Mucosa of gallbladder (tissue), 1 donor: ENCODE measurements around the gene BICD2. TPM values are rescaled to one million over a fixed set of nuclear protein-coding genes. Genes with fewer than 3 reads are reported as not detected.
A peak's percentile ranks its signal among the peaks of the same experiment; 100 is the strongest.
"Not testable (repeated sequence)": the region's sequence is repeated elsewhere in the genome, so short reads cannot be mapped to it uniquely, and the experiment has no call there.

Source experiments
- DNase-seq: peaks from one replicate; pipeline ENCODE4 v3.0.0-alpha.2; 2020; ENCODE audit warnings: low spot score
- total RNA-seq: library from RNA; stranded (reverse); gene quantifications from one replicate; pipeline ENCODE4 v1.2.1, GENCODE V29; 2021
- donor health status: DM: no; HTN: no; CAD: no.

Gene BICD2
- 26.9 TPM for total RNA-seq

GRCh38 chr9:92764381-92764987 lies at the start of gene BICD2:
BICD2 (minus strand) TSS chr9:92764833; CDS start chr9:92764744, 89 bp downstream.
- DNase-seq = no peak

- DNase-seq = not testable (repeated sequence)
Measured at GRCh38 chr9:92809629-92810326, 45.1 kb upstream of the BICD2 start.

GRCh38 chr9:92808726-92809451 lies 44.3 kb upstream of the BICD2 start:
- DNase-seq = peak; percentile 30

GRCh38 chr9:92807757-92808725 lies 43.4 kb upstream of the BICD2 start:
- DNase-seq = no peak

- no peak for DNase-seq
Measured at GRCh38 chr9:92807031-92807756, 42.6 kb upstream of the BICD2 start.

GRCh38 chr9:92804727-92805126 lies 40.1 kb upstream of the BICD2 start:
- no peak for DNase-seq

- no peak for DNase-seq
Measured at GRCh38 chr9:92798358-92798757, 33.7 kb upstream of the BICD2 start.

GRCh38 chr9:92796337-92796804 lies 31.7 kb upstream of the BICD2 start:
- not testable (repeated sequence) for DNase-seq

GRCh38 chr9:92795598-92796336 lies 31.1 kb upstream of the BICD2 start:
- DNase-seq = no peak

- DNase-seq = no peak
Measured at GRCh38 chr9:92795000-92795399, 30.4 kb upstream of the BICD2 start.

GRCh38 chr9:92794426-92794825 lies 29.8 kb upstream of the BICD2 start:
- DNase-seq = no peak

GRCh38 chr9:92790542-92791527 lies 26.2 kb upstream of the BICD2 start:
- DNase-seq = peak; percentile 81

GRCh38 chr9:92786298-92786697 lies 21.7 kb upstream of the BICD2 start:
- no peak for DNase-seq

GRCh38 chr9:92781899-92782298 lies 17.3 kb upstream of the BICD2 start:
- no peak for DNase-seq

- DNase-seq = no peak
Measured at GRCh38 chr9:92780206-92780605, 15.6 kb upstream of the BICD2 start.

GRCh38 chr9:92775466-92775865 lies 10.8 kb upstream of the BICD2 start:
- no peak for DNase-seq

- DNase-seq = no peak
Measured at GRCh38 chr9:92774274-92774673, 9.6 kb upstream of the BICD2 start.

- no peak for DNase-seq
Measured at GRCh38 chr9:92773810-92774209, 9.2 kb upstream of the BICD2 start.

GRCh38 chr9:92771309-92771708 lies 6.7 kb upstream of the BICD2 start:
- DNase-seq = no peak
